HEK293 (cell line): ENCODE data around the gene CREBBP.

Experiments used
- CTCF ChIA-PET: fragments of 350-600 bp; formaldehyde crosslinking; extraction: SDS; loops from one replicate; lab custom pipeline; 2021; ENCODE audit warnings: antibody characterized with exemption; lab: Yijun Ruan, JAX
- POLR2A ChIA-PET: fragments of 300-600 bp; formaldehyde crosslinking; extraction: SDS; loops from one replicate; lab custom pipeline; 2020; ENCODE audit warnings: antibody characterized with exemption, inconsistent platforms; lab: Yijun Ruan, JAX
- H3K27ac ChIP-seq: fragments of 200-500 bp; sonication (Bioruptor generic); 2 replicates; pipeline ENCODE4 v1.5.1; 2014; ENCODE audit warnings: low read depth, low read length, control low read depth, inconsistent platforms; ENCODE audit errors: extremely low read depth
- H3K36me3 ChIP-seq, 2 experiments: fragments of 200-500 bp in 1 of 2; sonication (Bioruptor generic) in 1 of 2; 1 replicate in 1 of 2; 2 replicates in 1 of 2; pipeline ENCODE4 v1.5.1; 2014 to 2017; ENCODE audit warnings: inconsistent platforms in 2 of 2, low read length in 2 of 2; ENCODE audit not compliant: control insufficient read depth in 2 of 2, insufficient read depth in 1 of 2
- H3K4me1 ChIP-seq: fragments of 200-500 bp; sonication (Bioruptor generic); 2 replicates; pipeline ENCODE4 v1.5.1; 2014; ENCODE audit warnings: mild to moderate bottlenecking, low read length, inconsistent platforms; ENCODE audit not compliant: control insufficient read depth, insufficient read depth
- H3K4me3 ChIP-seq: 2 replicates; pipeline ENCODE4 v1.5.1; 2011; ENCODE audit warnings: low read depth, mild to moderate bottlenecking, control low read depth, low read length, moderate library complexity
- H3K9me3 ChIP-seq: fragments of 200-500 bp; sonication (Bioruptor generic); 2 replicates; pipeline ENCODE4 v1.5.1; 2014; ENCODE audit warnings: low read depth, low read length, inconsistent platforms; ENCODE audit not compliant: control insufficient read depth, insufficient read depth
- KLF9 ChIP-seq: fragments of 450-650 bp; formaldehyde crosslinking; IDR thresholded peaks from 2 replicates; pipeline ENCODE4 v1.5.1; 2016; ENCODE audit warnings: missing biosample characterization, missing genetic modification characterization, low read depth
- PBX3 ChIP-seq: sonication (generic); formaldehyde crosslinking; IDR thresholded peaks from 2 replicates; pipeline ENCODE4 v1.8.1; 2022; ENCODE audit warnings: mild to moderate bottlenecking, moderate library complexity, missing genetic modification reagents
- SETDB1 ChIP-seq: IDR thresholded peaks from one replicate; pipeline ENCODE4 v1.6.1; 2017; ENCODE audit warnings: mild to moderate bottlenecking, low read length, moderate library complexity, mixed read lengths; ENCODE audit not compliant: insufficient read length
- ZBTB44 ChIP-seq: fragments of 450-650 bp; IDR thresholded peaks from 2 replicates; pipeline ENCODE4 v1.5.1; 2018; ENCODE audit warnings: missing biosample characterization, mild to moderate bottlenecking, missing genetic modification characterization
- ZBTB49 ChIP-seq: fragments of 450-650 bp; formaldehyde crosslinking; IDR thresholded peaks from 2 replicates; pipeline ENCODE4 v1.5.1; 2016; ENCODE audit warnings: missing biosample characterization, missing genetic modification characterization, low read depth
- ZNF138 ChIP-seq: fragments of 450-650 bp; formaldehyde crosslinking; IDR thresholded peaks from 2 replicates; pipeline ENCODE4 v1.5.1; 2016; ENCODE audit warnings: missing biosample characterization, missing genetic modification characterization, borderline replicate concordance
- ZNF324 ChIP-seq: fragments of 450-650 bp; formaldehyde crosslinking; IDR thresholded peaks from 2 replicates; pipeline ENCODE4 v1.5.1; 2016; ENCODE audit warnings: missing biosample characterization, missing genetic modification characterization
- ZNF362 ChIP-seq: fragments of 450-650 bp; formaldehyde crosslinking; IDR thresholded peaks from 2 replicates; pipeline ENCODE4 v1.5.1; 2016; ENCODE audit warnings: missing biosample characterization, missing genetic modification characterization
- ZNF366 ChIP-seq: fragments of 450-650 bp; formaldehyde crosslinking; conservative IDR thresholded peaks from 2 replicates; pipeline ENCODE4 v1.5.1; 2016; ENCODE audit warnings: missing biosample characterization, missing genetic modification characterization
- ZNF549 ChIP-seq: fragments of 450-650 bp; IDR thresholded peaks from 2 replicates; pipeline ENCODE4 v1.5.1; 2018; ENCODE audit warnings: missing biosample characterization, missing genetic modification characterization, mild to moderate bottlenecking, inconsistent platforms, moderate library complexity
- ZNF629 ChIP-seq: fragments of 450-650 bp; formaldehyde crosslinking; IDR thresholded peaks from 2 replicates; pipeline ENCODE4 v1.5.1; 2017; ENCODE audit warnings: missing biosample characterization, missing genetic modification characterization
- ZSCAN4 ChIP-seq: fragments of 450-650 bp; formaldehyde crosslinking; IDR thresholded peaks from 2 replicates; pipeline ENCODE4 v1.5.1; 2017; ENCODE audit warnings: missing biosample characterization, missing genetic modification characterization
- ZXDB ChIP-seq: fragments of 450-650 bp; formaldehyde crosslinking; IDR thresholded peaks from 2 replicates; pipeline ENCODE4 v1.5.1; 2016; ENCODE audit warnings: missing biosample characterization, missing genetic modification characterization
- TF ChIP-seq, protein P1 (sequence below): fragments of 450-650 bp; formaldehyde crosslinking; IDR thresholded peaks from 2 replicates; pipeline ENCODE4 v1.5.1; 2017; ENCODE audit warnings: missing biosample characterization, missing genetic modification characterization
- TF ChIP-seq, protein P2 (sequence below): fragments of 450-650 bp; formaldehyde crosslinking; IDR thresholded peaks from 2 replicates; pipeline ENCODE4 v1.5.1; 2016; ENCODE audit warnings: missing biosample characterization, missing genetic modification characterization, borderline replicate concordance
- TF ChIP-seq, protein P3 (sequence below): fragments of 450-650 bp; formaldehyde crosslinking; IDR thresholded peaks from 2 replicates; pipeline ENCODE4 v1.5.1; 2016; ENCODE audit warnings: missing biosample characterization, missing genetic modification characterization

Gene CREBBP

DNA sequence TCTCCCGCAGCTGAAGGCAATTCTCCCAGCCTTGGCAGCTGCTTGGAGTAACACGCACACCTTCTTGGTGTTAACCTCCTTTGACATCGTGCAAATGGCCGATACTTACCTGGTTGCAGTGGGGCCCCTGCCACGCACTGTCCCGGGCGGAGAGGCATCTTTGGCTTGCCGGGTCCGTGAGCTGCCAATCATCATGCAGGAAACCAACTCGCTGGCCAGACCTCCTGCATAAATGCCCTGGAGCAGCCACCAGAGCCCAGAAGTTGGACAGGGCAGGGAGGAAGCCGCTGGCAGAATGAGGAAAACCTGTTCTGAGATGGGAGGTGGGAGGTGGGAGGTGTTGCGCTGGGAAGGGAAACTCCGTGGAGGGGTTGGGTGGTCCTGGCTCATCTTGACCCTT lies 41.7 kb upstream of the CREBBP start:
- no peak overlapping the region for H3K4me3 ChIP-seq
- POLR2A ChIA-PET, result no interaction called here
- H3K27ac ChIP-seq, result no peak overlapping the region
- no peaks in the 10 kb centered on the region for H3K4me1 ChIP-seq
- TF ChIP-seq PBX3, result no peak
- TF ChIP-seq, protein P1, sequence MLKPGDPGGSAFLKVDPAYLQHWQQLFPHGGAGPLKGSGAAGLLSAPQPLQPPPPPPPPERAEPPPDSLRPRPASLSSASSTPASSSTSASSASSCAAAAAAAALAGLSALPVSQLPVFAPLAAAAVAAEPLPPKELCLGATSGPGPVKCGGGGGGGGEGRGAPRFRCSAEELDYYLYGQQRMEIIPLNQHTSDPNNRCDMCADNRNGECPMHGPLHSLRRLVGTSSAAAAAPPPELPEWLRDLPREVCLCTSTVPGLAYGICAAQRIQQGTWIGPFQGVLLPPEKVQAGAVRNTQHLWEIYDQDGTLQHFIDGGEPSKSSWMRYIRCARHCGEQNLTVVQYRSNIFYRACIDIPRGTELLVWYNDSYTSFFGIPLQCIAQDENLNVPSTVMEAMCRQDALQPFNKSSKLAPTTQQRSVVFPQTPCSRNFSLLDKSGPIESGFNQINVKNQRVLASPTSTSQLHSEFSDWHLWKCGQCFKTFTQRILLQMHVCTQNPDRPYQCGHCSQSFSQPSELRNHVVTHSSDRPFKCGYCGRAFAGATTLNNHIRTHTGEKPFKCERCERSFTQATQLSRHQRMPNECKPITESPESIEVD (tag by site-specific recombination), result no peak
- TF ChIP-seq ZNF366 (tag by site-specific recombination), result no peak
- no peak for TF ChIP-seq ZSCAN4 (tag by site-specific recombination)
- no peak for TF ChIP-seq ZNF629 (tag by site-specific recombination)
- TF ChIP-seq, all 188 proteins: peak for 0
- CTCF ChIA-PET, result no interaction called here
- H3K9me3 ChIP-seq, result no peaks in the 10 kb centered on the region
- no peaks in the 10 kb centered on the region for H3K36me3 ChIP-seq

- TF ChIP-seq ZNF549 (tag by site-specific recombination) (no peak), ZNF138 (tag by site-specific recombination) (no peak), ZBTB44 (tag by site-specific recombination) (no peak), ZNF324 (no peak), ZXDB (tag by site-specific recombination) (no peak), ZBTB49 (tag by site-specific recombination) (no peak), KLF9 (no peak), SETDB1 (no peak), ZNF362 (tag by site-specific recombination) (no peak)
- TF ChIP-seq, protein P2, sequence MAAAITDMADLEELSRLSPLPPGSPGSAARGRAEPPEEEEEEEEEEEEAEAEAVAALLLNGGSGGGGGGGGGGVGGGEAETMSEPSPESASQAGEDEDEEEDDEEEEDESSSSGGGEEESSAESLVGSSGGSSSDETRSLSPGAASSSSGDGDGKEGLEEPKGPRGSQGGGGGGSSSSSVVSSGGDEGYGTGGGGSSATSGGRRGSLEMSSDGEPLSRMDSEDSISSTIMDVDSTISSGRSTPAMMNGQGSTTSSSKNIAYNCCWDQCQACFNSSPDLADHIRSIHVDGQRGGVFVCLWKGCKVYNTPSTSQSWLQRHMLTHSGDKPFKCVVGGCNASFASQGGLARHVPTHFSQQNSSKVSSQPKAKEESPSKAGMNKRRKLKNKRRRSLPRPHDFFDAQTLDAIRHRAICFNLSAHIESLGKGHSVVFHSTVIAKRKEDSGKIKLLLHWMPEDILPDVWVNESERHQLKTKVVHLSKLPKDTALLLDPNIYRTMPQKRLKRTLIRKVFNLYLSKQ (tag by site-specific recombination), result no peak
- TF ChIP-seq, protein P3, sequence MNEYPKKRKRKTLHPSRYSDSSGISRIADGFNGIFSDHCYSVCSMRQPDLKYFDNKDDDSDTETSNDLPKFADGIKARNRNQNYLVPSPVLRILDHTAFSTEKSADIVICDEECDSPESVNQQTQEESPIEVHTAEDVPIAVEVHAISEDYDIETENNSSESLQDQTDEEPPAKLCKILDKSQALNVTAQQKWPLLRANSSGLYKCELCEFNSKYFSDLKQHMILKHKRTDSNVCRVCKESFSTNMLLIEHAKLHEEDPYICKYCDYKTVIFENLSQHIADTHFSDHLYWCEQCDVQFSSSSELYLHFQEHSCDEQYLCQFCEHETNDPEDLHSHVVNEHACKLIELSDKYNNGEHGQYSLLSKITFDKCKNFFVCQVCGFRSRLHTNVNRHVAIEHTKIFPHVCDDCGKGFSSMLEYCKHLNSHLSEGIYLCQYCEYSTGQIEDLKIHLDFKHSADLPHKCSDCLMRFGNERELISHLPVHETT (tag by site-specific recombination), result no peak
- Histone ChIP-seq H3K36me3 (no peaks in the 10 kb centered on the region), H3K27ac (no peak overlapping the region), H3K4me3 (no peak overlapping the region), H3K4me1 (no peaks in the 10 kb centered on the region), H3K9me3 (no peaks in the 10 kb centered on the region)
- CTCF ChIA-PET, result no interaction called here
- POLR2A ChIA-PET, result interaction anchor here (0.5 to 0.6 kb wide), 2 partner anchors 202 to 1011 kb away, joined by 3 to 4 read pairs; no protein-coding TSS in a partner anchor
Observed at GRCh38 chr16:3920206-3920605, 39.7 kb upstream of the CREBBP start.
